ENCODE data around the gene PRIM2.
"Not testable (repeated sequence)": the region's sequence is repeated elsewhere in the genome, so short reads cannot be mapped to it uniquely, and the experiment has no call there.

The PRIM2 gene

DNA sequence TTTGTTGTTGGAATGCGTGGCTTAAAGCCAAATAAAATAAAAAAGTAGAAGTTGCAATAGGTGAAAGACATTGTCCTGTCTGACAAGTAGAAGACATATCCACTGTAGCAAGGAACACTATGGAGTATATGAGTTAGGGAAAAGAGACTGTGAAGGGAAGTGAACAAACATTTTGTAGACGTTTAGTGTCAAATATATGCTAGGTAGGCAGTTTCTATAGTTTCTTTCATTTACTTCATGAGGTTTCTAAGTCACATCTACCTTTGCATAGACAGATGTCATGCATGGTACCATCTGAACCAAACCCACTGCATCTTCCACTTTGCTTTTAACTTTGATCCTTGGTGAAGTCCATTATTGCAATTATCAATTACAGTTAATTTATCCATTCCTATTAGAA is 9.9 kb downstream of the PRIM2 start:
- DNase-seq, result no peak
- H3K9me3 ChIP-seq, result no peaks in the 10 kb centered on the region
- peaks cover 25% of the 10 kb centered on the region for H3K36me3 ChIP-seq
- H3K27me3 ChIP-seq, result no peaks in the 10 kb centered on the region
- no peaks in the 10 kb centered on the region for H3K4me1 ChIP-seq
- no peak overlapping the region for H3K4me3 ChIP-seq (ENCODE audit: low read depth, low read length)
- TF ChIP-seq, protein P1, sequence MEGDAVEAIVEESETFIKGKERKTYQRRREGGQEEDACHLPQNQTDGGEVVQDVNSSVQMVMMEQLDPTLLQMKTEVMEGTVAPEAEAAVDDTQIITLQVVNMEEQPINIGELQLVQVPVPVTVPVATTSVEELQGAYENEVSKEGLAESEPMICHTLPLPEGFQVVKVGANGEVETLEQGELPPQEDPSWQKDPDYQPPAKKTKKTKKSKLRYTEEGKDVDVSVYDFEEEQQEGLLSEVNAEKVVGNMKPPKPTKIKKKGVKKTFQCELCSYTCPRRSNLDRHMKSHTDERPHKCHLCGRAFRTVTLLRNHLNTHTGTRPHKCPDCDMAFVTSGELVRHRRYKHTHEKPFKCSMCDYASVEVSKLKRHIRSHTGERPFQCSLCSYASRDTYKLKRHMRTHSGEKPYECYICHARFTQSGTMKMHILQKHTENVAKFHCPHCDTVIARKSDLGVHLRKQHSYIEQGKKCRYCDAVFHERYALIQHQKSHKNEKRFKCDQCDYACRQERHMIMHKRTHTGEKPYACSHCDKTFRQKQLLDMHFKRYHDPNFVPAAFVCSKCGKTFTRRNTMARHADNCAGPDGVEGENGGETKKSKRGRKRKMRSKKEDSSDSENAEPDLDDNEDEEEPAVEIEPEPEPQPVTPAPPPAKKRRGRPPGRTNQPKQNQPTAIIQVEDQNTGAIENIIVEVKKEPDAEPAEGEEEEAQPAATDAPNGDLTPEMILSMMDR (IDR thresholded peaks at IDR 0.05; ENCODE audit: low read depth, low read length), result no peak

DNA sequence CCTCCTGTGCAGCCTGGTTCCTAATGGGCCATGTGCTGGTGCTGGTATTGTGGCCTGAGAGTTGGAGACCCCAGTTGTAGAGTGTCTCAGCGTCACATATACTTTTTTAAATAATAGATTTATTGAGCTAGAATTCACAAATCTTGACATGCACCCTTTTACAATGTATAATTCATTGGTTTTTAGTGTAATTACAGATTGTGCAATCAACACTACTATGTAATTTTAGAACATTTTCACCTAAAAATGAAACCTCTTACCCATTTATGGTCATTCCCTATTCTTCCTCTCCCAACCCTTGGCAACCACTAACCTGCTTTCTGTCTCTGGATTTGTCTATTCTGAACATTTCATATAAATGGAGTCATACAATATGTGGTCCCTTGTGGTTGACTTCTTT is 10.6 kb downstream of the PRIM2 start:
- DNase-seq, result no peak
- Histone ChIP-seq H3K4me1 (no peaks in the 10 kb centered on the region), H3K9me3 (no peaks in the 10 kb centered on the region), H3K27me3 (no peaks in the 10 kb centered on the region), H3K4me3 (ENCODE audit: low read depth, low read length) (no peak overlapping the region), H3K36me3 (peaks cover 25% of the 10 kb centered on the region)
- TF ChIP-seq, protein P1 (IDR thresholded peaks at IDR 0.05; ENCODE audit: low read depth, low read length), result no peak

DNA sequence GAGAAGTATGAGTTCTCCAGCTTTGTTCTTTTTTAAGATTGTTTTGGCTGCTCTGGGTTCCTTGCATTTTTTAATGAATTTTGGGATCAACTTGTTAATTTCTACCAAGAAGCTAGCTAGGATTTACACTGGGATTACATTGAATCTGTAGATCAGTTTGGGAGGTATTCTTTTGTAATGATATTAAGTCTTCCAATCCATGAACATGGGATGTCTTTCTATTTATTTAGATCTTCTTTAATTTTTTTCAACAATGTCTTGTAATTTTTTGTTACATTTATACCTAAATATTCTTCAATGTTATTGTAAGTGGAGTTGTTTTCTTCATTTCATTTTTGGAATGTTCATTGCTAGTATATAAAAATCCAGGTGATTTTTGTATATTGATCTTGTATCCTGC is 12.5 kb downstream of the PRIM2 start:
- Histone ChIP-seq H3K4me3 (ENCODE audit: low read depth, low read length) (no peak overlapping the region), H3K4me1 (no peaks in the 10 kb centered on the region), H3K9me3 (no peaks in the 10 kb centered on the region), H3K36me3 (peaks cover 29% of the 10 kb centered on the region), H3K27me3 (no peaks in the 10 kb centered on the region)
- TF ChIP-seq, protein P1 (IDR thresholded peaks at IDR 0.05; ENCODE audit: low read depth, low read length), result no peak
- no peak for DNase-seq

DNA sequence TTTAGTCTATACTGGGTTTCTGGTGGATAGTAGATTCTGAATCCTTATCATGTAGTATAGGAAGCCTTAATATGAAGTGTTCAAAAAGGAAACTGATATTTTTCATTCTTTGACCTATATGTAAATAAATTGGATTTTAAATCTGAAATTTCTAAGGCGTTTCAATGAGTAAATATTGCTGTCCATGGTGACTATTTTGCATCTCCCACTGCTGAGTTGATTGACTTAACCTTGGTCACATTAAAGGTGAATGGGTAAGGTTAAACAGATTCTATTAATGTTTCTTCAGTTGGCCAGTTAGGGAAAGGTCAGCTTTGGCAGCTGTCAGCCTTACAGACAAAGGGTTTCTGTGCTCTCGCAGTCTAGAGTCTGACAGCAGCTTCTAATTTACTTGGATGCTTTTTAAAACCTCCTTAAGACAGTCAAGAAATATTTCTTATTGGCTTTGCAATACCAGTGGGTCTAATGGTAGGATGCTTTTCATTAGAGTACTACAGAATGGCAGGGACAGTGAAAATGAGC is 24.8 kb downstream of the PRIM2 start:
- DNase-seq, result no peak
- no peaks in the 10 kb centered on the region for H3K36me3 ChIP-seq
- H3K9me3 ChIP-seq, result no peaks in the 10 kb centered on the region
- TF ChIP-seq, protein P1 (IDR thresholded peaks at IDR 0.05; ENCODE audit: low read depth, low read length), result no peak
- no peaks in the 10 kb centered on the region for H3K27me3 ChIP-seq
- H3K4me3 ChIP-seq (ENCODE audit: low read depth, low read length), result no peak overlapping the region
- H3K4me1 ChIP-seq, result no peaks in the 10 kb centered on the region

DNA sequence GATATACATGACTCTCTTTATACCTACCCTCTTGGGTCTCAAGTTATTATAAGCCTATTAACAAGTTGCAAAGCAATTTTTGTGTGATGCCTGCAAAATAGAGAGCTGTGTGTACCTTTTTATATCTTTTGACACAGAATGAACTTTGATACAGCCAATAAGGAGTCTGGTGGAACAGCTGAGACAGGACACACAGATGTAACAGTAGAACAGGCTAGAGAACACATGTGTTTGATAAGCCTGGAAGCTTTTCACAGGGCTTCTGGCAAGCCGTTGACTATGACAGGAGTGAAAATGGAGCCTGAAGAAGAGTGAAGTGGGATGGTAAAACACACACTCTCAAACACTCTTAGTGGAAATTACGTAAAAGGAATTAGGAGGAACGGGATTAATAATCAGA is 25.9 kb downstream of the PRIM2 start:
- not testable (repeated sequence) for H3K36me3 ChIP-seq; H3K4me3 ChIP-seq (ENCODE audit: low read depth, low read length); H3K27me3 ChIP-seq; DNase-seq; H3K9me3 ChIP-seq; H3K4me1 ChIP-seq

DNA sequence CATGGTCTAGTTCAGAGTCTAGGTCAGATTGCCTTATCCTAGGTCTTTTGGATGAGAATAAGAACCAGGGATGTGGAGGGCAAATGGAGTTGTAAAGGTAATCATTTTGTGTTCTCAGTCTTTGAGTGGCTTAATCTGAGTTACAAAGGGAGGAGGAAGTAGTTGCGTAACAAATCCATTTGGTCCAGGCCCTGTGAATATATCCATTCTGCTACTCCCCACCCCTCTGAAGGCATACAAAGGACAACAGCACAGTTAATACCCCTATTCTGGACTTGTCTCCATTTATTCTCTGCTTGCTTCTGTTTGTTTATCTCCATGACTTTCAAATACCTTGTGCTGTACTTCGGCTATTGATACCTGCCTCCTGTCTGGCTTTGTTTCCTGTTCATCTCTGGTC is 29.3 kb downstream of the PRIM2 start:
- not testable (repeated sequence) for H3K27me3 ChIP-seq; DNase-seq; H3K4me1 ChIP-seq; H3K36me3 ChIP-seq; H3K9me3 ChIP-seq; H3K4me3 ChIP-seq (ENCODE audit: low read depth, low read length)

DNA sequence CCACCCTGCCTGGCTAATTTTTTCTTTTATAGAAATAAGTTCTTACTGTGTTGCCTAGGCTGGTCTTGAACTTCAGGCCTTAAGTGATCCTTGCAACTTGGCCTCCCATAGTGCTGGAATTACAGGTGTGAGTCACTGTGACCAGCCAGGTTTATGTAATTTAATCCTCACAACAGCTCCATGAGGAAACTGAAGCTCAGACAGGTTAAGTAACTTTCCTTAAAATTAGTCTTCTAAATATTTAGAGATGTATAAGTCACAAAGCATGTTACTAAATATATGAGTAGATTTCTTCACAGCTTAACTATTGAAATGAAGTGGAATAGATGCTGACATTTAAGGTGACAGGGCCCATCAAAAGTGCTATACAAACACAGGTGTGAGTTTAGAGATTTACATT is 30.2 kb downstream of the PRIM2 start:
- H3K9me3 ChIP-seq; H3K4me3 ChIP-seq (ENCODE audit: low read depth, low read length); H3K36me3 ChIP-seq; DNase-seq; H3K27me3 ChIP-seq; H3K4me1 ChIP-seq: not testable (repeated sequence)

DNA sequence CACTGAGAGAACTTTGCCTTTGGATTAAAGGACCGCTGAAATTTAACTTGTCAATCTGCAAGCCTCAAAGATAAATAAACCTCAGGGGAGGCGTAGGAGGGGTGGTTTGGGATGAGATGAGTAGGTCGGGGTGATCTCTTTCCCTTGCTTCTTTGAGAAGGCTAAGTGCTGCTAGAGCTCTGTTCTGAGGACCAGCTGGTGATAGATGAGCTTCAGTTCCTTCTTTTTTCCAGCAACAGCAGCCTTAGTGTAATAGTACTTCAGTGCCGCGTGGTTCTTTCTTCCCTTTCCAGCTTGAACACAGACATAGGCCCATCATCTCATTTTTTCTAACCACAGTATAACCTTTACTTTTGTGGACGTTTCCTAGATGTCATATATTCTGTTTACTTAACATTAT is 33.0 kb downstream of the PRIM2 start:
- DNase-seq; H3K4me3 ChIP-seq (ENCODE audit: low read depth, low read length); H3K27me3 ChIP-seq; H3K4me1 ChIP-seq; H3K9me3 ChIP-seq; H3K36me3 ChIP-seq: not testable (repeated sequence)

DNA sequence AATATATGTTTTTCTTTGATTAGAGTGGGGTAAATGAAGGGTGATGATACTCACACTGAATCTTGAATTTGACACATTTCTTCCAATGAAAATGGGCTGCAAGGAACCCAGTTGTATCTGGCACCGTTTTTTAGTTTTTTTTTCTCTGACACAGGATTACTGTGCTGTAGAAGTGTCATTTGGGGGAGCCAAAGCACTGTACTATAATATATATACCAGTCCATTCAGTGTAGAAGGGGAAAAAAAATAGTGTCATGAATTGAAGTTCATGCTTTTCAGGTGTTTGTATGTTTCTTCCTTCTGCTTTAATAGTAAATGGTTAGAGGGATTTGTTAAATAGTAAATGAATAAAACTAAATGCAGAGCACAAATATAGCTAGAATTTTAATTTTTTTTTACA is 35.2 kb downstream of the PRIM2 start:
- H3K9me3 ChIP-seq; H3K27me3 ChIP-seq; H3K4me1 ChIP-seq; H3K4me3 ChIP-seq (ENCODE audit: low read depth, low read length); H3K36me3 ChIP-seq; DNase-seq: not testable (repeated sequence)

DNA sequence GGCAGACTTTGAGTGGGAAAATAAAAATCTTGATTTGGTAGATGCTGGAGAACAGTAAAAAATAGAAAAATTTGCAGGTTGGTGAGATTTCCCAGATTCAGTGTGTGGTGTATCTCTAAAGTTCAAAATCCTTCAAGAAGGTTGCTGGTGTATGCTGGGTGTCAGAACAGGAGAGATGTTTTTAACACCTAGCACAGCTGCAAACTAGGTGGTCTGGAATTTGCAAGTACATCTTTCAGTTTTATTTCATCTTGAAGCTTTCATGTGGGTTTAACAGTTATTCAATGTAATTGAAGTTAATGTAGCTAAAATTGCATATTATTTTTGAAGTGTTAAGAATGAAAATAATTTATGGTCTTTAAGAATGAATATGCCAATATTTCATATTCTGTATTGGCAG is 40.9 kb downstream of the PRIM2 start:
- not testable (repeated sequence) for DNase-seq; H3K4me3 ChIP-seq (ENCODE audit: low read depth, low read length); H3K27me3 ChIP-seq; H3K4me1 ChIP-seq; H3K9me3 ChIP-seq; H3K36me3 ChIP-seq

DNA sequence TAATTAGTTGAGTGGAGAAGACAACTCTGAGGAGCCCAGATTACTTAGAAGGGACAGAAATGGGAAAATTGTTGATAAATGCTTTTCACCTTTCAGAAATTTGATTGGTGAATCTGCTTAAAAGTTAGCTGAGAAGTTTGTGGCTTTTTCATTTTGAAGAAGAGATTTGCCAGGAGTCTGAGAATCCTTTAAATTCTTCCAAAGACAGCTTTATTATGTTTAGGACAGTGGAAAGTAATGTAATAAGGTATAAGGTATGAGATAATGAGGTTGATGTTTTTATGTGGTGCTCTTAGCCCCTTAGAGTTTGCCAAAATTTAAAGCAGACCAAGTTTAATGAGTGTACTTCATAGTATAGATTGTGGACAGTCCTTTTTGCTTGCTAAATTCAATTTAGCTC is 42.3 kb downstream of the PRIM2 start:
- H3K36me3 ChIP-seq; H3K4me3 ChIP-seq (ENCODE audit: low read depth, low read length); H3K4me1 ChIP-seq; H3K9me3 ChIP-seq; H3K27me3 ChIP-seq; DNase-seq: not testable (repeated sequence)

DNA sequence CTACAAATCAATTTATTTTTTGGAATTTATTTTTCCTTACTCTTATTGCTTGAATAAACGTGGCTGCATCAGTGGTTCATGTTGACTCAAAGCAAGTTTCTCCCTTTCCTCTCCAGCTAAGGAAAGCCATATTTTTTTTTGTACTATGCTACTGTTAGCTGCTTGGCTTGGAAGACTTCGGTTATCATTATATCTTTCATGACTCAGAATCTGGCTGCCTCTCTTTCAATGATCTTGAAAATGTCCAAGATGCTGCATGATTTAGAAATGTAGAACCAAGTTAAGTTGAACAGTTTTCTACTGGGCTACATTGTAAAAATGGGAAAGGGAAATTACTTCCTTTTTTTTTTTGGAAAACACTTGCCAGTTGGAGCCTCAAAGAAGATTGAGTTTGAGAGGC is 44.9 kb downstream of the PRIM2 start:
- not testable (repeated sequence) for H3K36me3 ChIP-seq; H3K9me3 ChIP-seq; DNase-seq; H3K27me3 ChIP-seq; H3K4me3 ChIP-seq (ENCODE audit: low read depth, low read length); H3K4me1 ChIP-seq
